GM10847 (cell line): ENCODE data around the gene NFIA.

ENCODE experiments used
- POLR2A ChIP-seq: IDR thresholded peaks from 2 replicates; pipeline ENCODE4 v1.6.1; 2011; ENCODE audit not compliant: insufficient read length; ENCODE audit errors: extremely low read depth

NFIA gene

GRCh38 chr1:61207416-61207815 lies 125.1 kb downstream of the NFIA start:
- no peak for TF ChIP-seq POLR2A

DNA sequence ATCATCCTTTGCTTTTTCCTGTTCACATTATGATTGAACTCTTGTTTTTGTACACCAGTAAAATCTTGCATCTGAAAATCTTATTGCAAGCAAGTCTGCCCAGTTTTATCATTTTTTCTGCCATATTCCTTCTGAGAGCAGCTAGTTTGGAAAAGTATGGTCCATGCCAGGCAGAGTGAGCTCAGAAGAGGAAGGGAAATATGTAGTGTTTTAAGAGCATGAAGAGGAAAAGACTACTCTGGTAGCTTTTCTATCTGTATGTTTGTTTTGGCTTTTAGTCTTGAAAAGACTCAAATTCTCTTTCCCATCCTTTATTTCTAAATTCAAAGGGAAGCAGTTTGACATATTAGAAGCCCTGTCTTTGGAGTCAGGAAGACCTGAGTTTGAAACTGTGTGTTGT lies 125.8 kb downstream of the NFIA start:
- TF ChIP-seq POLR2A = no peak

- no peak for TF ChIP-seq POLR2A
Observed at GRCh38 chr1:61208831-61209230, 126.5 kb downstream of the NFIA start.

DNA sequence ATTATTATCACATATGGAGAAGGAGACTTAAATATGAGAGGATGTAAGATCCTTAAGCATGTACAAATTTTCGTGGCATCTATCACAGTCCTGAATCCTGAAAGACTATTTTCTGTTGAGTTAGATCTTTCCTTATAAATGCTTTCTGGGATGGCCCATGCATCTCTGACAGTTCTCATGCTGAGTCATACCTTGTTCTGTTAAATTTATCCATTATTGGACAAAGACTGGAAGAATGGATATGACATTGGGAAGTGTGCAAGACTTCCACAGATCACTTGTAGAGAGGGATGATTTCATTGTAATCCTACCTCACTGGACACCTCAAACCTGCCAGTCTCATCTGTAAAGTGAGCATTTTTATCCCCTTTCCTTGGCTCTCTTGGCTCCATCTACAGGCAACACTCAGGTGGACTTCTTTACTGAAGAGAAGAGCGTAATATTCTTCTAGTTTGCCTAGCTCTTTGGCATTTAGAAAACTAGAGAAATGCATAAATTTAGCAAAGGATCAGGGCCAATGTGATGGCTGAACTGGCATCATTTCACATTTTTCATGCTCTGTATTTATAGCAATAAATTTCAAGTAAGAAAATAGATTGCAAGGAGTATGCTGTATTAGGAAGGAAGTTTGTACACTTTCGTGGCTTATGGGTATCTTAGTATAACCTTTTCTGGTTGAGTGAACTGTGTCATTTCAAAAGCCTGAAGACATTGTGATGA lies 128.2 kb downstream of the NFIA start:
- no peak for TF ChIP-seq POLR2A

- no peak for TF ChIP-seq POLR2A
Observed at GRCh38 chr1:61213245-61214011, 131.1 kb downstream of the NFIA start.

- no peak for TF ChIP-seq POLR2A
Observed at GRCh38 chr1:61215119-61215518, 132.8 kb downstream of the NFIA start.

DNA sequence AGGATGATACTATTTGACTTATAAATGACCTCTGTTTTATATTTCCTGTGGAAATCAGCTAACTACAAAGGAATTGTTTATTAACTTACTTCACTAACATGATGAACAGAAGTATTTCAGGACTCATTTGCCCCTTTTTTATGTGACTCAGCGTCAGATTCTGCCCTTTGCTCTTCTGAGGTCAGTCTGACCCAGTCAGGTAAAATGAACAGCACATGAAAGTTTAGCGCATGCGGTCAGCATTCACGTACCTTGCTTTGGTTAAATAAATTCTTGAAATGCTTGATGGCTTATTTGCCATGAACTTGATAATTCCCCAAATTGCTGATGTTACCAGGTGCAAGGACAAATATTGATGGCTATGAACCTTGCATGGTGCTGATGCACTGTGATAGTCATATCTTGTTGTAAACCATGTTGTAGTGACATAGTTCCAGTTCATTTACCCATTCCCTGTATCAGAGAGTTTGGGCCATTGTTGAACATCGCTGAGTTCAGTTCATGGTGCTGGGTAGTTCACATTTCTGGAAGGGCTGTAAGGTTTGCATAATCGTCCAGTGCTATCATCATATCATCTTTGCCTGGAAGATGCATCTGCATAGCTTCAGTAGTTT lies 133.4 kb downstream of the NFIA start:
- TF ChIP-seq POLR2A = no peak

- TF ChIP-seq POLR2A = no peak
Observed at GRCh38 chr1:61220536-61220935, 138.2 kb downstream of the NFIA start.

DNA sequence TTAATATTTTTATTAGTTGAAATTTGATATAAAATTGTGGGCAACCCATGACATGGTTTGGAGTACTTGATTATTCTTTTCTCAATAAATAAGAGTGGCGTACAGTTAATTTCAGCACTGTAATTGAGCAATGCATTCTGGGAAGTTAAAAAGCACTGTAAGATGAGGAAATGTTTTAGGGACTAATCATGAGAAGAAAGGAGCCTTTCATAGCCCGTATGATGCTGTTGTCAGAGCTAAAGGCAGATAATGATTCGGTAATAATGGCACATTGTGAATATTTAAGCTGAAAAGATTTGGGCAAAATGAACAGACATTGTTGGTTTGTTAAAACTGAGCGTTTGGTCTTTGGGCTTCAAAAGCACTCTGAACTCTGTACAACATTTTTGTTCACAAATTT lies 139.3 kb downstream of the NFIA start:
- TF ChIP-seq POLR2A = no peak

DNA sequence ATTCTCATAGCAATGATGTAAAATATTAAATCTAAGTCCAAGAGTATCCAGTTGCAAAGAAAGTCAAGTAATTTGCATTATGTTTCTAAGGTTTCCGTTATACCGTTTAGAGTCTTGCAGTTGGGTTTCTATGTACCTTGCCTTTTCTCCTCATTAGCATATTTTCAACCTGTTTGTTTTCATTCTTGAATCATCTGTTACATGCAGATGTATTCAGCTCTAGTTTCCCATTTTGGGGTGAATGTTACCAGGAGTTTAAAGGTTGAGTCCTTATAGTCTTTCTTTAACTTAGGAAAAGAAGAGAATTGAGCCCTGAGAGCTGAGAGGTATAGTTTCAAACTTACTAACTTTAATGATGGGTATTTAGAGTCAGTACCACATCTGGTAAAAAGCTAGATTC lies 139.9 kb downstream of the NFIA start:
- no peak for TF ChIP-seq POLR2A

GRCh38 chr1:61223140-61223539 lies 140.8 kb downstream of the NFIA start:
- no peak for TF ChIP-seq POLR2A

GRCh38 chr1:61224609-61225008 lies 142.2 kb downstream of the NFIA start:
- TF ChIP-seq POLR2A = no peak

DNA sequence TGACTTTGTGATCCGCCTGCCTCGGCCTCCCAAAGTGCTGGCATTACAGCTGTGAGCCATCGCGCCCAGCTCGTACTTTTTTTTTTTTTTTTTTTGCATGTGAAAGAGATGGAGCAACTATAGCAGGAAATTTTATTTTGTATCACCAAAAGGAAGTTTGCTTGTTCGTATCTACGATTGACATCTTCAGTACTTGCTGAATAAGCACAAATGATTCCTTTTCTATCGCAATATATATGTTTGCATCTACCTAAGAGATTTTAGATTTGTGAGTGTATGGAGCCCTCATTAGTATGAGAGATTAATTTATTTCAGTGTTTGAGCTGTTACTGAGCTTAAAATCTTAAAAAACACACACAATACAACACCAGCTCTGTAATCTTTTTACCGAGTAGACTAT lies 143.1 kb downstream of the NFIA start:
- TF ChIP-seq POLR2A = no peak

DNA sequence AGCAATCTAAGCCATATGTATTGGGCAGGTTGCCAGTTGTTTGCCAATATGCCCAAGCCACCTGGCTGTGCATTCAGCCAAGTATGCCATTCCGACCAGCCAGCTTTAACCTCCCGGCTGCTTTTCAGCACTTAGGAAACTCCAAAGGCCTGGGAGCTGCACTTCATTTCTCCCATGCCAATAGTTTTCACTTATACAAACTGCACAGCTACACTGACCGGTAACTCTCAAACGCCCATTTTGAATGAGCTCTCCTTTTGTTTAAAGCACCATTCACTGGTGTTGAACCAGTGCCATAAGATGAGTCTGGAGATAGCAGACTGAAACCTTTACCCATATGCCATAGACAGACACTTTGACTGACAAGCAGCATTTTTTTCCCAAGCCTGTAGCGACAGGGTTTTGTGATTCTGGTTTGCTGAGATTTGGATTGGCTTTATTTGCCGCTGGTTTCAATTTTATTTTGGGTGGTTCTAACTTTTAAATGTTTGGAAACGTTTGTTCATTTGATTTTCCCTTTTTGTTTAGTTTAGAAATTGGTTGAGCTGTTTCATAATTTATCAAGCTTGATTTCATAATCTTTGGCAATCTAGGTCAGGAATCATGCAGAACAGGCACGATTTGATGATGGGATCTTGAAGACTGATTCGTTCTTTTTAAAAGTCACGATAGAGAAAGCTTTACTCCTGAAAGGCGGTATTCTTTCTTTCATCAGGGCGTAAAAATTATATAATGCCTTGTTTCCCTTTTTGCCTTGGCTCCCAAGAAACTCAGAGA lies 144.6 kb downstream of the NFIA start:
- no peak for TF ChIP-seq POLR2A

GRCh38 chr1:61227857-61228550 lies 145.6 kb downstream of the NFIA start:
- TF ChIP-seq POLR2A = no peak
